ENCODE data around the gene POLN. TPM values are rescaled to one million over a fixed set of nuclear protein-coding genes. Genes with fewer than 3 reads are reported as not detected.

The POLN gene
- total RNA-seq, 1 experiment from 2014 or later: 0.26 TPM

DNA sequence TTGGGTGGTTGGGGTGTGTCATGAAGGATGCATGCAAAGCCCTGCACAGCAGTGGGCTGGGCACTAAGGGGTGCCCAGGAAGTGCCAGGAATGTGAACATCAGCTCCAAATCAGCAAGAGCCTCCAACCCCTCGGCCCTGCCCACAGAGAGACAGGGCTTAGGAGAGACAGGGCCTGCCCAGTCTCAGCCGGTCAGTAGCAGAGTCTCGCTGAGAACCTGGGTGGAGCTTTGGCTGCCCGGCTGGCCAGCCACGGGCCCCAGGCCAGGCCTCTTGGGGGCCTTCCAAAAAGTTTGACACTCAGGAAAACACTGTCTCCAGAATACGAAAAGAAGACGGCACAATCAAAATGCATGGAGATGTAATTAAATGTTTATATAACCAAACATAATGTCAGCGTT, 24.3 kb upstream of the POLN start:
- H3K9me3 ChIP-seq (ENCODE audit: low read length): no peaks in the 10 kb centered on the region
- ChIA-PET CTCF (no interaction called here), POLR2A (ENCODE audit: unreplicated experiment) (no interaction called here)
- no peak for ATAC-seq
- no peak overlapping the region for H3K27ac ChIP-seq (ENCODE audit: low read length)
- TF ChIP-seq CTCF (conservative IDR thresholded peaks at IDR 0.05; ENCODE audit: low read depth, low read length) (no peak), EZH2 (IDR thresholded peaks at IDR 0.05; ENCODE audit: low read length, unreplicated experiment) (no peak), EZH2phosphoT487 (IDR thresholded peaks at IDR 0.05; ENCODE audit: borderline replicate concordance, low read length) (no peak)
- H4K20me1 ChIP-seq (ENCODE audit: low read length): no peaks in the 10 kb centered on the region
- no peaks in the 10 kb centered on the region for H3K9me2 ChIP-seq (replicated peaks; ENCODE audit: low read length)
- H3K36me3 ChIP-seq (ENCODE audit: low read depth, low read length): no peaks in the 10 kb centered on the region
- H2AFZ ChIP-seq (ENCODE audit: low read length): no peak overlapping the region
- H3K4me3 ChIP-seq (ENCODE audit: low read length): no peak overlapping the region
- H3K79me2 ChIP-seq (ENCODE audit: low read length): no peaks in the 10 kb centered on the region
- H3K4me2 ChIP-seq (ENCODE audit: low read length): no peak overlapping the region
- H3K27me3 ChIP-seq (ENCODE audit: low read length): no peaks in the 10 kb centered on the region
- DNase-seq: no peak
- intact Hi-C loops (cut with micrococcal nuclease): no loop called here
- no peak overlapping the region for H3K9ac ChIP-seq (ENCODE audit: low read length)
- H3F3A ChIP-seq (ENCODE audit: low read length, unreplicated experiment): no peaks in the 10 kb centered on the region
- BruUV-seq (replicated peaks): no TSS peak
- H3K4me1 ChIP-seq (ENCODE audit: insufficient read depth, low read length): peaks cover 4% of the 10 kb centered on the region; the same call in 1 of the 2 replicates

- ATAC-seq (no peak), DNase-seq (no peak)
- intact Hi-C loops (cut with micrococcal nuclease): no loop called here
- ChIA-PET POLR2A (ENCODE audit: unreplicated experiment) (no interaction called here), CTCF (no interaction called here)
- H3K9me2 ChIP-seq (replicated peaks; ENCODE audit: low read length): no peaks in the 10 kb centered on the region
- no peaks in the 10 kb centered on the region for H4K20me1 ChIP-seq (ENCODE audit: low read length)
- no peak overlapping the region for H3K27ac ChIP-seq (ENCODE audit: low read length)
- no peak overlapping the region for H3K4me2 ChIP-seq (ENCODE audit: low read length)
- no peaks in the 10 kb centered on the region for H3K9me3 ChIP-seq (ENCODE audit: low read length)
- H3K27me3 ChIP-seq (ENCODE audit: low read length): no peaks in the 10 kb centered on the region
- no peak overlapping the region for H2AFZ ChIP-seq (ENCODE audit: low read length)
- no peaks in the 10 kb centered on the region for H3F3A ChIP-seq (ENCODE audit: low read length, unreplicated experiment)
- H3K36me3 ChIP-seq (ENCODE audit: low read depth, low read length): no peaks in the 10 kb centered on the region
- peaks cover 8% of the 10 kb centered on the region; the same call in 1 of the 2 replicates for H3K79me2 ChIP-seq (ENCODE audit: low read length)
- TF ChIP-seq EZH2 (IDR thresholded peaks at IDR 0.05; ENCODE audit: low read length, unreplicated experiment) (no peak), EZH2phosphoT487 (IDR thresholded peaks at IDR 0.05; ENCODE audit: borderline replicate concordance, low read length) (no peak), CTCF (conservative IDR thresholded peaks at IDR 0.05; ENCODE audit: low read depth, low read length) (no peak)
- no peak overlapping the region for H3K9ac ChIP-seq (ENCODE audit: low read length)
- no peak overlapping the region for H3K4me3 ChIP-seq (ENCODE audit: low read length)
- no TSS peak for BruUV-seq (replicated peaks)
- peaks cover 8% of the 10 kb centered on the region; the same call in 1 of the 2 replicates for H3K4me1 ChIP-seq (ENCODE audit: insufficient read depth, low read length)
These were observed 23.5 kb upstream of the POLN start for GRCh38 chr4:2265113-2266110.

All from PC-3 (cell line).